GM12874 (cell line): Measurements from ENCODE around the gene AKR1D1.

Experiments
- CTCF ChIP-seq: IDR thresholded peaks from 2 replicates; pipeline ENCODE4 v1.5.1; 2011; ENCODE audit warnings: low read depth, mild to moderate bottlenecking, control low read depth, low read length, moderate library complexity; ENCODE audit not compliant: insufficient read depth

AKR1D1 gene

GRCh38 chr7:138167222-138167621, 91.0 kb downstream of the AKR1D1 start:
- no peak for TF ChIP-seq CTCF

DNA sequence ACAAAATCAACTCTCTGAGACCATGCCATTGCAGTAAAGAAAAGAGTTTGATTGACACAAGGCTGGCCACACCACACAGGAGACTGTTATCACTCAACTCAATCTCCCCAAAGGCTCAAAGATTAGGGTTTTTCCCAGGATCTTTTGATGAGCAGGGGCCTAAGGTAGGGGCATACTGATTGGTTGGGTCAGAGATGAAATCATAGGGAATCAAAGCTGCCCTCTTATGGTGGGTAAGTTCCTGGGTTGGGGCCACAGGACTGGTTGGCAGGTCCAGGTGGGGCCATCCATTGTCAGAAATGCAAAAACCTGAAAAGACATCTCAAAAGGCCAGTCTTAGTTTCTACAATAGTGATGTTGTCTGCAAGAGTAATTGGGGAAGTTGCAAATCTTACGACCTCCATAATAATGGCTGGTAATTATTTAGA, 91.6 kb downstream of the AKR1D1 start:
- TF ChIP-seq CTCF = no peak
